Hematopoietic multipotent progenitor cell treated with erythropoietin and hydrocortisone succinate and interleukin-3 and kit ligand, for 6 days (in vitro differentiated cells): ENCODE results near the gene TSPAN7.

Source experiments
- DNase-seq: peaks from one replicate; pipeline ENCODE4 v3.0.0-alpha.2; 2015

TSPAN7 gene

GRCh38 chrX:38697461-38697860 is 136.1 kb downstream of the TSPAN7 start:
- no peak for DNase-seq

GRCh38 chrX:38699121-38699520 is 137.8 kb downstream of the TSPAN7 start:
- DNase-seq: no peak

- DNase-seq: no peak
Observed at GRCh38 chrX:38699696-38700095, 138.4 kb downstream of the TSPAN7 start.

GRCh38 chrX:38701073-38701472 is 139.7 kb downstream of the TSPAN7 start:
- no peak for DNase-seq

GRCh38 chrX:38704146-38704882 is 143.0 kb downstream of the TSPAN7 start:
- no peak for DNase-seq

GRCh38 chrX:38717871-38718270 is 156.5 kb downstream of the TSPAN7 start:
- DNase-seq: peak; percentile 70

- peak; percentile 5 for DNase-seq
Observed at GRCh38 chrX:38718311-38718710, 157.0 kb downstream of the TSPAN7 start.

- no peak for DNase-seq
Observed at GRCh38 chrX:38726612-38727011, 165.3 kb downstream of the TSPAN7 start.

- DNase-seq: no peak
Observed at GRCh38 chrX:38727668-38728067, 166.3 kb downstream of the TSPAN7 start.

GRCh38 chrX:38732866-38733265 is 171.5 kb downstream of the TSPAN7 start:
- DNase-seq: no peak
